ENCODE data around the gene PRMT3. TPM values are rescaled to one million over a fixed set of nuclear protein-coding genes. Genes with fewer than 3 reads are reported as not detected.
"Not testable (repeated sequence)": the region's sequence is repeated elsewhere in the genome, so short reads cannot be mapped to it uniquely, and the experiment has no call there.

The PRMT3 gene
- total RNA-seq, 2 experiments from 2014 or later = 15.8 to 16.2 TPM

DNA sequence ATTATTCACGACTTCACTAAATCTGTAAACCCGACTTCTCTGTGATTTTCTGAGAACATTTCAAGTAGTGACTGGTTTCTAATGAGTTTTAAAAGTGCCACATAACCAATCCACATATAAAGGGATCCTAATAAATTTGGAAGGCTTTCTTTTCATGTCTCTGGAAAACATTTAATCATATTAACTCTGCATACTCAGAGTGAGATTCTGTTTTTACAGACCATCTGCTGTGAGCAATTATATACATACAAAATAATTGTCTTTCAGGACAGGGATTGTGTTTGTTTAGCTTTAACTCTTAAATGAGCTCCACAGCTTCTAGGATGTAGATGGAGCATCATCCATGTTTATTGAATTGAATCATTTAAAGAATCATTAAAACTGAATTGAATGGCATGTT lies 65.1 kb downstream of the PRMT3 start:
- POLR2A ChIA-PET = no interaction called here
- H3K27ac Mint-ChIP-seq = no peak overlapping the region
- no peak for ATAC-seq (ENCODE audit: low read depth)

DNA sequence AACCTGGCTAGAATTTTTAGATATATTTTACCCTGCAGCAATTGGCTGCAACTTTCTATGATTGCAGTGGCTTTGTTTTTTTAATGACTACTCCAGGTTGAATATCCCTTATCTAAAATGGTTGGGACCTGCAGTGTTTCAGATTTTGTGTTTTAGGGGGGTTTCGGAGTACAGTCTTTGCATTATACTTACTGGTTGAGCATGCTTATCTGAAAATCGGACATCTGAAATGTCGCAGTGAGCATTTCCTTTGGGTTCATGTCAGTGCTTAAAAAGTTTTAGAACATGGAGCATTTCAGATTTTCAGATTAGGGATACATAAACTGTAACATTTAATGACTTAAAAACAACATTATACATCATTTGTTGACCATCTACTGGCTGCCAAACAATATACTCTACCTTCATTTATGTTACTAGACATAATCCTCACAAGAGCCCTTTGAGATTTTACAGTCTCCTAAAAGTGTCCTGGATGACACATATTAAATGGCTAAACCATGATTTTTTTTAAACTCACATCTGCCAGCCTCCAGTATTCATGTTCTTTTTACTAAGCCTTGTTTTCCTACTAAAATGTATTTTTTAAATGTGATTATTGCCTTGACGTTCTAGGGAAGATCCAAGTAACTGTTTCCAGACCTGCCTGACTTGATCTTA lies 66.3 kb downstream of the PRMT3 start:
- H3K27me3 Mint-ChIP-seq = no peaks in the 10 kb centered on the region
- H3K4me1 Mint-ChIP-seq = peaks cover 12% of the 10 kb centered on the region
- ATAC-seq (ENCODE audit: low read depth) (no peak), DNase-seq (no peak)
- H3K4me3 Mint-ChIP-seq = no peak overlapping the region
- no peaks in the 10 kb centered on the region for H3K9me3 Mint-ChIP-seq
- no peak overlapping the region for H3K27ac Mint-ChIP-seq
- POLR2A ChIA-PET = no interaction called here
- peaks cover 12% of the 10 kb centered on the region for H3K36me3 Mint-ChIP-seq

More for the DNA sequence above, 65.1 kb downstream of the PRMT3 start:
- Mint-ChIP-seq H3K4me1 (peaks cover 12% of the 10 kb centered on the region), H3K36me3 (peaks cover 12% of the 10 kb centered on the region), H3K4me3 (no peak overlapping the region), H3K9me3 (no peaks in the 10 kb centered on the region), H3K27me3 (no peaks in the 10 kb centered on the region)
- DNase-seq = no peak

DNA sequence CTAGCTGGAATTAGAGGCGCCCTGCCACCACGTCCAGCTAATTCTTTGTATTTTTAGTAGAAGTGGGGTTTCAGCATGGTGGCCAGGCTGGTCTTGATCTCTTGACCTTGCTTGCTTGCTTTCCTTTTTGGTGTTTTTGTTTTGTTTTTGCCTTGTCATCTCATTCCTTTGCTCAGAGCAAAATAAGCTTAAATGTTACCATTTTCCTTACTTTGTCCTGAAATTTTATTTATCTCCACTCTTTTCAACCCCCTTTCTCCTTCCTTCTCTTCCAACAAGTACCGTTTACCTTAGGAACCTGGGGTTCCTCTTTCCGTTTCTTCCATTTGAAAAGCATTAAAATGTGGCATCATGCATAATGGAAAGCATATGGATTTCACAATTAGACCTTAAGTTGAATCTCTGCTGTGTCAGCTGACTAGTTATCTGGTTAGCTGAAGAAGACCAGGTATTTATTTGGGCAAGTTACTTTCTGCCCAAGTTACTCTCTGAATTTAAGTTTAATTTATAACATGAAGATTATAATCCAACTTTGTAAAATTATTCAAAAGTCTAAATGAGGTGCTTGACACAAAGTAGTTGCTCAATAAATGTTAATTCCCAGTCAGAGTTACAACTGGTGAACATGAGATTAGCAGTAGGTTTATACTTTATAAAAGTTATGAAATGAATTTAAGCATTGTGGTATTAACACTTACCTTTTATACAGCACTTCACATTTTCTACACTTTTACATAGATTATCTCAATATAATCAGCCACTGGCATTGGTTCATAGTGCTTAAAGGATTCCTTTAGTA lies 69.7 kb downstream of the PRMT3 start:
- DNase-seq = no peak
- Mint-ChIP-seq H3K27me3 (no peaks in the 10 kb centered on the region), H3K36me3 (peaks cover 12% of the 10 kb centered on the region), H3K9me3 (no peaks in the 10 kb centered on the region), H3K4me3 (no peak overlapping the region), H3K4me1 (peaks cover 1% of the 10 kb centered on the region), H3K27ac (no peak overlapping the region)
- no peak for ATAC-seq (ENCODE audit: low read depth)
- POLR2A ChIA-PET = no interaction called here

DNA sequence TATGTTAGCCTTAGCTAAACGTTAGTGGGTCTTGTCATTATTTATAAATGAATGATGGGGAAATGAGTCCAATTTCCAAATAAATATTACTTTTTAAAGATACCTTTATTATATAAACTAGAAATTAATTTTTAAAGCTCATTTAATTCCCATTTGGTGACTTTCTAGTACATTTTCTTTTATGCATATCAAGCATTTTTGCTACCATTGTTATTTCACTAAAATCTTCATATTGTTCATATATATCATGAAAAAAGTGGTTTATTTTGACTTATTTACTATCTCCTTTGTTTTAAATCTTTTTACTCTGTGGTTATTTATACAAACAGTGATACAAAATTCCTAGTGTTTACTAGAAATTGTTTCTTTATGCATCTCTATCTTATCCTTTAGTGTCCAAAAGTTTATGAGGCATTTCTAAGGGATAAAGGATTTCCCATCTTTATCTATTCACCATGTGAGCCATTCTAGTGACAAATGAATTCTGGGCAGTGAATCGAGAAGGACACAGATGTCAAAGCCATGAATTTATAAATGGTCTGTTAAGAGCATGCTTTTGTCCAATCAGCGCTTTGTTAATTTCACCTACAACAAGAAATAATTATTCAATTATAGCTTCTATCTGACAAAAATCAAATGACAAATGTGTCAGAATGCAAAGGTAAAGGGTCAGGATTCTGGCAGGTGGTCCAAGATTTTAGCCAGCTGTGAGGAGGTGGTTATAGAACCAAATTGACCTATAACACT lies 70.6 kb downstream of the PRMT3 start:
- no peak for DNase-seq

DNA sequence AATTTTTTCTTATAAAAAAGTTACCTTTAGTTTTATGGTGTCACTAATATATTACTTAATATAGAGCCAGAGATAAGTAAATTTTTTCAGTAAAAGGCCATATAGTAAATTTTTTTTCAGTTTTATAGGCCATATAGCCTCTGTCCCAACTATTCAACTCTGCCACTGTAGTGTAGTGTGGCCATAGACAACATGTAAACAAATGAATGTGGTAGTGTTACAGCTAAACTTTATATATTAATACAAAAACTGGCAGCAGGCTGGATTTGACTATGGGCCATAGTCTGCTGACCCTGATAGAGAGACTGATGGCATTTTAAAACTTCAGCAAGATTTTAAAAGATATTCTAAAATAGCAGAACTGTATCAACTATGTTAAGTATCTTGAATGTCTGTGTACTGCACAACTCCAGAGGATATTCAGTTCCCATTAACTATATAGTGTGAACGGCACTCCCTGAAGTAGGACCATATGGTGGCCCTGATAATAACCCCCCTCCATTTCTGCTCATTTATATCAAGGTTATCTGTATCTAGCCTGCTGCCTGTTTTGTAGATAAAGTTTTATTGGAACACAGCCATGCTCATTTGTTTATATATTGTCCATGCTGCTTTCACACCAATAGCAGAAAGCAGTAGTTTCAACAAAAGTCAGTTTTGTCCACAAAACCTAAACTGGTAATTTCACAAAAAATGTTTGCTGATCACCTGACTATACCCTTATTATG lies 71.6 kb downstream of the PRMT3 start:
- POLR2A ChIA-PET = no interaction called here
- Mint-ChIP-seq H3K4me1 (peaks cover 1% of the 10 kb centered on the region), H3K27me3 (no peaks in the 10 kb centered on the region), H3K27ac (no peak overlapping the region), H3K9me3 (no peaks in the 10 kb centered on the region), H3K4me3 (no peak overlapping the region), H3K36me3 (peaks cover 6% of the 10 kb centered on the region)
- DNase-seq = no peak
- ATAC-seq (ENCODE audit: low read depth) = no peak

More for the DNA sequence above, 70.6 kb downstream of the PRMT3 start:
- Mint-ChIP-seq H3K27me3 (no peaks in the 10 kb centered on the region), H3K4me3 (no peak overlapping the region), H3K27ac (no peak overlapping the region), H3K4me1 (peaks cover 1% of the 10 kb centered on the region), H3K36me3 (peaks cover 6% of the 10 kb centered on the region), H3K9me3 (no peaks in the 10 kb centered on the region)
- POLR2A ChIA-PET = no interaction called here
- no peak for ATAC-seq (ENCODE audit: low read depth)

DNA sequence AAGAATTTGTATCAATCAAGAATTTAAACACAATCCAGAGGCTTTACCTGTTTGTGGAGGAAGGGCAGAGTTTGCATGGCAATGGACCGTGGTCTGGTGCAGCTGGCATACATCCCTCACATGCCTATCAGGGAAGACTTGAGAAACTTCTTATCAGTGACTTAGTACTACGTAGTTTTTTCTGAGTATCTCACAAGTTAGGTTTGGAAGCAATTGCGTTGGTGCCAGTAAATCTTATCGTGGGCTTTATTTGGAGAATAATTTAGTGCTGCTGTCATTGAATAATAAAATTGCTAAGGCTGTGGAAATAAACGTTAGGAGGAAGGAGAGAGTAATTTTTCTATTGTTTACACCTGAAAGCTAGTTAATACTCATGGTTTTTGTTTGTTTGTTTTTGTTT lies 72.3 kb downstream of the PRMT3 start:
- POLR2A ChIA-PET = no interaction called here
- ATAC-seq (ENCODE audit: low read depth) = no peak
- Mint-ChIP-seq H3K27ac (no peak overlapping the region), H3K9me3 (no peaks in the 10 kb centered on the region), H3K4me1 (peaks cover 1% of the 10 kb centered on the region), H3K36me3 (peaks cover 4% of the 10 kb centered on the region), H3K4me3 (no peak overlapping the region), H3K27me3 (no peaks in the 10 kb centered on the region)
- DNase-seq = no peak

DNA sequence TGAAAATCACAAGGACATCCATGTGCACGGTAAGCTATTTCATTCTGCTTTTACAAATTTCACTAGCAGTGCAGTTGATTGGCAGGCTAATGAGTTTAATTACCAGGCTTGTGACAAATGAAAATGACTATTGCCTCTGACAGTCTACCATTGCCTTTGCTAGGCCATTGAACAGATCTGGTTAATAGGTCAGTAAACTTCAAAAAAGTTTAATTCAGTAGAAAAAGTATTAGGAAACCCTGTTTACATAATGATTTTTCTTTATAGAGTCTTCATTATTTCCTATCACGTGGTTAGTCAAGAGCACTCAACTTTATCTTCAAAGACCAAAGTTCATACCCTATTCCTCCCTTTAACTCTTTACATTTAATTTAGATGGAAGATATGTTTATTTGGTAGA lies 77.0 kb downstream of the PRMT3 start:
- DNase-seq = no peak
- POLR2A ChIA-PET = no interaction called here
- Mint-ChIP-seq H3K4me1 (peaks cover 5% of the 10 kb centered on the region), H3K36me3 (peaks cover 13% of the 10 kb centered on the region), H3K4me3 (no peak overlapping the region), H3K27me3 (no peaks in the 10 kb centered on the region), H3K27ac (no peak overlapping the region), H3K9me3 (no peaks in the 10 kb centered on the region)
- no peak for ATAC-seq (ENCODE audit: low read depth)

DNA sequence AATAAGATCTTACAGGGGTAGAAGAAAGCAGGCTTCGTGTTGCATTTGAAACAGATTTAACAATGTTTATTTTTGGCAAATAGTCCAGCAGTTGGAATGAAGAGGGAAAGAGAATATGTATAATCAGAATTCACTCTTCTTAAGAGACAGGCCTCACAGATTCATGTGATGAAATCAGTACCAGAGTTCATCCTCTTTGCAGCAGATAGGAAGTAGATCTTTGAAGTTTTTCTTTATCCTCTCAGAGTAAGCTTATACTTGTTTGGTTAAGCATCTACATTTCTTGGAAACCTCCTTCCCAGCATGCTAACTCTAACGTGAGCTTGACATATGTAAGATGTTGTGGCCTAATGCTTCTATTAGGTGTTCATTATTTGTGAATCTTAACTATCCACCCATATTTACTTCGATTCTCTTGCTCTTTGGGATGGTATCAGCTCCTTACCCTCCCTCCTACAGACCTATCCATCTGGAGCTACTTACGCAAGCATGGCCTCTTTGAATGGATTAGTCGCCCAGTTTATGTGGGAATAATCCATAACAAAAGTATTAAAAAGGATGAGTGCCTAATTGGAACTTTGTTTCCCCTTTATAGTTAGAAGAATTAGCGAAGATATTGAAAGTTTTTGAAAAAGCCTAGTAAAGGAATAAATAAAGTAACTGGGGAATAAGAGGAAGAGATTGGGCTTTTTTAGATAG lies 80.1 kb downstream of the PRMT3 start:
- ATAC-seq (ENCODE audit: low read depth) = no peak
- POLR2A ChIA-PET = no interaction called here

DNA sequence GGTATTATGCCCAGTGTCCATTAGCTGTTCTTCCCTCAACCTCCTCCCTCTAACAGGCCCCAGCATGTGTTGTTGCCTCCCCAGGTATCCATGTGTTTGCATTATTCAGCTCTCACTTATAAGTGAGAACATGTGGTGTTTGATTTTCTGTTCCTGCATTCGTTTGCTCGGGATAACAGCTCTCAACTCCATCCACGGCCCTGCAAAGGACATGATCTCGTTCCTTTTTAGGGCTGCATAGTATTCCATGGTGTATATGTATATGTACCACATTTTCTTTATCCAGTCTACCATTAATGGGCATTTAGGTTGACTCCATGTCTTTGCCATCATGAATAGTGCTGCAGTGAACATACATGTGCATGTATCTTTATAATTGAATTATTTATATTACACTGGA lies 82.8 kb downstream of the PRMT3 start:
- Mint-ChIP-seq H3K27ac (no peak overlapping the region), H3K36me3 (peaks cover 41% of the 10 kb centered on the region), H3K4me1 (peaks cover 5% of the 10 kb centered on the region), H3K9me3 (no peaks in the 10 kb centered on the region), H3K4me3 (no peak overlapping the region), H3K27me3 (no peaks in the 10 kb centered on the region)
- no peak for ATAC-seq (ENCODE audit: low read depth)
- POLR2A ChIA-PET = no interaction called here
- no peak for DNase-seq

More for the DNA sequence above, 80.1 kb downstream of the PRMT3 start:
- no peak overlapping the region for H3K4me3 Mint-ChIP-seq
- no peak overlapping the region for H3K27ac Mint-ChIP-seq
- DNase-seq = no peak
- H3K27me3 Mint-ChIP-seq = no peaks in the 10 kb centered on the region
- no peaks in the 10 kb centered on the region for H3K9me3 Mint-ChIP-seq
- H3K4me1 Mint-ChIP-seq = peaks cover 5% of the 10 kb centered on the region
- H3K36me3 Mint-ChIP-seq = peaks cover 33% of the 10 kb centered on the region

DNA sequence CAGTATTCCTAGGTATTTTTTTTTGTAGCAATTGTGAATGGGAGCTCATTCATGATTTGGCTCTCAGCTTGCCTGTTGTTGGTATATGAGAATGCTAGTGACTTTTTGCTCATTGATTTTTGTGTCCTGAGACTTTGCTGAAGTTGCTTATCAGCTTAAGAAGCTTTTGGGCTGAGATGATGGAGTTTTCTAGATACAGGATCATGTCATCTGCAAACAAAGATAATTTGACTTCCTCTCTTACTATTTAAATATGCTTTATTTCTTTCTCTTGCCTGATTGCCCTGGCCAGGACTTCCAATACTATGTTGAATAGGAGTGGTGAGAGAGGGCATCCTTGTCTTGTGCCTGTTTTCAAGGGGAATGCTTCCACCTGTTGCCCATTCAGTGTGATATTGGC lies 84.4 kb downstream of the PRMT3 start:
- H3K9me3 Mint-ChIP-seq; DNase-seq; POLR2A ChIA-PET; ATAC-seq (ENCODE audit: low read depth); H3K27me3 Mint-ChIP-seq; H3K27ac Mint-ChIP-seq; H3K4me3 Mint-ChIP-seq; H3K4me1 Mint-ChIP-seq: not testable (repeated sequence)
- peaks cover 40% of the 10 kb centered on the region for H3K36me3 Mint-ChIP-seq

DNA sequence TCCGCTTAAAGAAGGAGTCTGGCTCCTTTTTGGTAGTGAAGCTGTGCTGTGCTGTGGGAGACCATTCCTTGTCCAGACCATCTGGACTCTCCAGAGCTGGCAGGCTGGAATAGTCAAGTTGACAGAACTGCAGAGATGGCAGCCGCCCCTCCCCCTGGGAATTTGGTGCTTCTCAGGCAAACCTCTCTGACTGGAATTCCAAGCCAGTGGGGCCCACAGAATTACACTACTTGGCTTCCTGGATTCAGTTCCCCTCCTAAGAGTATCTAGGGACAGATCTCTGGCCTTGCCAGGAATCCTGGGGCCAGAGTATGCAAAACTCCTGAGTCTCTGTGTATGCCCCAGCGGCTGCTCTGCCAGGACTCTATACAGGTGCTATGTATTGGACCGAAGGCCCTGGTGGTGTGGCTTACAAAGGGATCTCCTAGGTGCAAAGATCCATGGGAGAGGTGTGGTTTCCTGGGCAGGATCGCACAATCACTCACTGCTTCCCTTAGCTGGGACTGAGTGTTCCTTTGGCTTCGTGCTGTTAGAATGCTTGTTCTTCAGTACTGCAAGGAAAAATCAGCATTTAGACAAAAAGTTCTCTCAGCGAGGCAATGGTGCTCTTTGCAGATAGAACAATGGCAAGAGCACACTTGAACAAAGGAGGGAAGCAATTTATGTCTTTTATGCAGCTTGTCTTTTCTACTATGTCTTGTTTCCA lies 86.8 kb downstream of the PRMT3 start:
- Mint-ChIP-seq H3K36me3 (peaks cover 39% of the 10 kb centered on the region), H3K4me3 (no peak overlapping the region), H3K27me3 (no peaks in the 10 kb centered on the region), H3K4me1 (peaks cover 5% of the 10 kb centered on the region), H3K27ac (no peak overlapping the region), H3K9me3 (no peaks in the 10 kb centered on the region)
- DNase-seq (no peak), ATAC-seq (ENCODE audit: low read depth) (no peak)
- POLR2A ChIA-PET = no interaction called here

DNA sequence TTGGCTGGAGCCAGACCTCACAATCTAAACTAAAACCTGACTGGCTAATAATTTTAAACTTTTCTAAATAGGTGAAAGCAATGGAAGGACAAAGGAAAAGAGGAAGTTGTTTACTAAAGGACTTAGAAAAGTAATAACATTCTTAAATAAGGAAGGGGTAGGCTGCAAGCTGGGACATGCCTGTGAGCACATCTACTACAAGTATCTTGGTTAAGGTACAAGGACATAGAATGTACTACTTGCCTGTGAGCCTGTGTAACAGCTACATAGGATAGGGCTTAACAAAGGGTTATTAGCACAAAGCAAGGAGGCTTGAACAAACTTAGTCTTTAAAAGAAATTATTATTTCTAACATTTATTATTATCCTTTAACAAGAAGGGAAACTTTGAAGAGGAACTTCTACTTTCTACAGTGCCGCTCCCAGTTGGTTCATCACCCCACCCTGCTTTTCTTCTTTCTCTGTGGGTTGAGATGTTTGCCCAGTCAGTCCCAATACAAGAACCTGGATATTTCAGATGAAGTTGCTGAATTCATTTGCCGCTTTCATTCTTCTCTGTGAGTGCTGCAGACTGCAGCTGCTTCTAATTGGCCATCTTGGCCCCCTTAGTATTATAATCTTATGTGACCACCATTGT lies 87.5 kb downstream of the PRMT3 start:
- no peaks in the 10 kb centered on the region for H3K27me3 Mint-ChIP-seq
- H3K9me3 Mint-ChIP-seq = no peaks in the 10 kb centered on the region
- DNase-seq (no peak), ATAC-seq (ENCODE audit: low read depth) (no peak)
- H3K4me1 Mint-ChIP-seq = peaks cover 5% of the 10 kb centered on the region
- peaks cover 41% of the 10 kb centered on the region for H3K36me3 Mint-ChIP-seq
- H3K27ac Mint-ChIP-seq = no peak overlapping the region
- POLR2A ChIA-PET = no interaction called here
- H3K4me3 Mint-ChIP-seq = no peak overlapping the region
